ENCODE measurements around the gene PIP4K2B. TPM values are rescaled to one million over a fixed set of nuclear protein-coding genes. Genes with fewer than 3 reads are reported as not detected.
A peak's percentile ranks its signal among the peaks of the same experiment; 100 is the strongest.

The PIP4K2B gene
- total RNA-seq, 1 experiment from 2014 or later, result 28.0 TPM

GRCh38 chr17:38825762-38826247 lies 26.4 kb upstream of the PIP4K2B start:
- intact Hi-C loops (cut with micrococcal nuclease; ENCODE audit: unreplicated experiment), result no loop called here
- BruUV-seq (replicated peaks), result TSS peak; percentile 99

GRCh38 chr17:38824899-38825761 lies 25.8 kb upstream of the PIP4K2B start, which contains the start of gene CWC25:
CWC25 (minus strand) TSS chr17:38825321; CDS start chr17:38825183, 138 bp downstream.
- Histone ChIP-seq H3K9me3 (ENCODE audit: low read depth, low read length, poor library complexity, severe bottlenecking) (no peaks in the 10 kb centered on the region), H3K27ac (ENCODE audit: low read depth, low read length, poor library complexity, severe bottlenecking) (peak within 1 kb of the TSS; percentile 100), H3K27me3 (replicated peaks; ENCODE audit: insufficient read depth, low read depth, low read length, poor library complexity) (no peaks in the 10 kb centered on the region), H3K36me3 (ENCODE audit: insufficient read depth, low read length, poor library complexity, severe bottlenecking) (peaks cover 3% of the 10 kb centered on the region), H3K4me3 (ENCODE audit: low read depth, low read length, poor library complexity, severe bottlenecking) (peak within 1 kb of the TSS; percentile 83), H3K4me1 (ENCODE audit: insufficient read depth, low read length, poor library complexity, severe bottlenecking) (no peaks in the 10 kb centered on the region)
- no TSS peak for BruUV-seq (replicated peaks)
- DNase-seq (ENCODE audit: low spot score), result peak; percentile 89
- TF ChIP-seq CTCF (conservative IDR thresholded peaks at IDR 0.05; ENCODE audit: low read depth, low read length) (no peak), EZH2 (IDR thresholded peaks at IDR 0.05; ENCODE audit: borderline replicate concordance, low read depth, low read length, poor library complexity, severe bottlenecking) (no peak)
- intact Hi-C loops (cut with micrococcal nuclease; ENCODE audit: unreplicated experiment), result no loop called here
- ChIA-PET POLR2A (ENCODE audit: low non-redundant PET) (no interaction called here), CTCF (no interaction called here)

More at GRCh38 chr17:38825762-38826247, 26.4 kb upstream of the PIP4K2B start:
- Histone ChIP-seq H3K9me3 (ENCODE audit: low read depth, low read length, poor library complexity, severe bottlenecking) (no peaks in the 10 kb centered on the region), H3K36me3 (ENCODE audit: insufficient read depth, low read length, poor library complexity, severe bottlenecking) (no peaks in the 10 kb centered on the region), H3K27me3 (replicated peaks; ENCODE audit: insufficient read depth, low read depth, low read length, poor library complexity) (no peaks in the 10 kb centered on the region), H3K4me3 (ENCODE audit: low read depth, low read length, poor library complexity, severe bottlenecking) (peak overlapping the region; percentile 83), H3K27ac (ENCODE audit: low read depth, low read length, poor library complexity, severe bottlenecking) (peak overlapping the region; percentile 100), H3K4me1 (ENCODE audit: insufficient read depth, low read length, poor library complexity, severe bottlenecking) (no peaks in the 10 kb centered on the region)
- ChIA-PET CTCF (no interaction called here), POLR2A (ENCODE audit: low non-redundant PET) (no interaction called here)
- DNase-seq (ENCODE audit: low spot score), result no peak
- TF ChIP-seq EZH2 (IDR thresholded peaks at IDR 0.05; ENCODE audit: borderline replicate concordance, low read depth, low read length, poor library complexity, severe bottlenecking) (no peak), CTCF (conservative IDR thresholded peaks at IDR 0.05; ENCODE audit: low read depth, low read length) (no peak)

- Histone ChIP-seq H3K9me3 (ENCODE audit: low read depth, low read length, poor library complexity, severe bottlenecking) (no peaks in the 10 kb centered on the region), H3K27me3 (replicated peaks; ENCODE audit: insufficient read depth, low read depth, low read length, poor library complexity) (no peaks in the 10 kb centered on the region), H3K4me1 (ENCODE audit: insufficient read depth, low read length, poor library complexity, severe bottlenecking) (no peaks in the 10 kb centered on the region), H3K4me3 (ENCODE audit: low read depth, low read length, poor library complexity, severe bottlenecking) (no peak overlapping the region), H3K27ac (ENCODE audit: low read depth, low read length, poor library complexity, severe bottlenecking) (no peak overlapping the region), H3K36me3 (ENCODE audit: insufficient read depth, low read length, poor library complexity, severe bottlenecking) (peaks cover 14% of the 10 kb centered on the region)
- BruUV-seq (replicated peaks), result no TSS peak
- TF ChIP-seq CTCF (conservative IDR thresholded peaks at IDR 0.05; ENCODE audit: low read depth, low read length) (no peak), EZH2 (IDR thresholded peaks at IDR 0.05; ENCODE audit: borderline replicate concordance, low read depth, low read length, poor library complexity, severe bottlenecking) (no peak)
- intact Hi-C loops (cut with micrococcal nuclease; ENCODE audit: unreplicated experiment), result no loop called here
- no peak for DNase-seq (ENCODE audit: low spot score)
- CTCF ChIA-PET, result no interaction called here
- POLR2A ChIA-PET (ENCODE audit: low non-redundant PET), result no interaction called here
These were observed 16.3 kb upstream of the PIP4K2B start for GRCh38 chr17:38815576-38816193.
